HepG2 (cell line): Measurements from ENCODE around the gene RIPOR3. TPM values are rescaled to one million over a fixed set of nuclear protein-coding genes. Genes with fewer than 3 reads are reported as not detected.

Experiments used
- ARID3A ChIP-seq: IDR thresholded peaks from 2 replicates; pipeline ENCODE4 v1.6.1; 2012; ENCODE audit warnings: low read depth, low read length, improper control_type of control experiment
- ARID4A ChIP-seq: sonication (generic); formaldehyde crosslinking; IDR thresholded peaks from 2 replicates; pipeline ENCODE4 v1.5.0; 2020; ENCODE audit warnings: mild to moderate bottlenecking, missing genetic modification reagents, borderline replicate concordance
- GPBP1L1 ChIP-seq: sonication (generic); formaldehyde crosslinking; IDR thresholded peaks from 2 replicates; pipeline ENCODE4 v1.5.0; 2020; ENCODE audit warnings: mild to moderate bottlenecking, missing genetic modification reagents
- NR2F6 ChIP-seq, 2 experiments: IDR thresholded peaks; 2 replicates each; pipeline ENCODE4 v1.6.1; 2016; ENCODE audit warnings: antibody characterized with exemption in 1 of 2, mild to moderate bottlenecking in 1 of 2
- POLR2G ChIP-seq: fragments of 200-400 bp; formaldehyde crosslinking; IDR thresholded peaks from 2 replicates; pipeline ENCODE4 v1.6.1; 2018; ENCODE audit warnings: mild to moderate bottlenecking, low read depth, low read length, moderate library complexity
- PRDM10 ChIP-seq: sonication (generic); formaldehyde crosslinking; IDR thresholded peaks from 2 replicates; pipeline ENCODE4 v1.4.0; 2020; ENCODE audit warnings: low read depth, missing genetic modification reagents
- ZBTB3 ChIP-seq: sonication (generic); formaldehyde crosslinking; IDR thresholded peaks from 2 replicates; pipeline ENCODE4 v1.4.0; 2020; ENCODE audit warnings: low read depth, mild to moderate bottlenecking, moderate library complexity, missing genetic modification reagents, borderline replicate concordance
- ZFP90 ChIP-seq: sonication (generic); formaldehyde crosslinking; IDR thresholded peaks from 2 replicates; pipeline ENCODE4 v1.8.0; 2022; ENCODE audit warnings: missing genetic modification reagents, mild to moderate bottlenecking, inconsistent platforms, borderline replicate concordance
- ZFY ChIP-seq: sonication (generic); formaldehyde crosslinking; IDR thresholded peaks from 2 replicates; pipeline ENCODE4 v1.4.0; 2020; ENCODE audit warnings: missing genetic modification reagents
- ZMYM4 ChIP-seq: sonication (generic); formaldehyde crosslinking; IDR thresholded peaks from 2 replicates; pipeline ENCODE4 v1.8.1; 2023; ENCODE audit warnings: mild to moderate bottlenecking, missing genetic modification reagents
- ZNF709 ChIP-seq: sonication (generic); formaldehyde crosslinking; IDR thresholded peaks from 2 replicates; pipeline ENCODE4 v1.5.0; 2020; ENCODE audit warnings: mild to moderate bottlenecking, missing genetic modification reagents
- ZSCAN31 ChIP-seq: sonication (generic); formaldehyde crosslinking; IDR thresholded peaks from 2 replicates; pipeline ENCODE4 v1.5.0; 2020; ENCODE audit warnings: low read depth, mild to moderate bottlenecking, missing genetic modification reagents
- polyA plus RNA-seq, 8 experiments: library from polyadenylated mRNA; depleted of rRNA in 3 of 8; stranded (reverse) in 7 of 8; unstranded in 1 of 8; fragments of >200 nt; fragmentation: Illumina TruSeq in 4 of 8; extraction: Trizol in 4 of 8; gene quantifications; 2 replicates each; pipeline versions ENCODE4 v1.2.1 to v1.2.3, GENCODE V29; 2011 to 2016; ENCODE audit warnings: low read depth in 4 of 8, missing spikeins in 1 of 8, mixed read lengths in 1 of 8; ENCODE audit not compliant: insufficient read depth in 1 of 8
- total RNA-seq, 5 experiments: library from RNA; depleted of rRNA; stranded (reverse); fragments of >200 nt; fragmentation: Illumina TruSeq; extraction: Trizol; gene quantifications; 2 replicates each; pipeline ENCODE4 v1.2.3, GENCODE V29; 2016; ENCODE audit warnings: low read depth in 1 of 5

RIPOR3 gene
- total and polyA plus RNA-seq, 2 of the 13 experiments (the other 11 are each of a cell fraction or from before 2014, with no cell fraction given), result 0.18 TPM; not detected in 1

- TF ChIP-seq ZBTB3 (peak; percentile 60; the same call in 1 of the 2 replicates), ZSCAN31 (CRISPR knock-in tag) (no peak; the same call in 1 of the 2 replicates), ARID4A (CRISPR knock-in tag) (peak; percentile 72; the same call in 1 of the 2 replicates), ZFP90 (CRISPR knock-in tag) (peak; percentile 67; the same call in 1 of the 2 replicates), PRDM10 (CRISPR knock-in tag) (peak; percentile 44; the same call in 1 of the 2 replicates), ARID3A (no peak), ZMYM4 (peak; percentile 84), ZNF709 (CRISPR knock-in tag) (peak; percentile 73; the same call in 1 of the 2 replicates), ZFY (CRISPR knock-in tag) (peak; percentile 49), NR2F6 (IDR thresholded peaks at IDR 0.05) (peak; percentile 94), NR2F6 (CRISPR knock-in tag; IDR thresholded peaks at IDR 0.05) (peak; percentile 98), POLR2G (no peak), GPBP1L1 (CRISPR knock-in tag) (no peak)
These were observed 11.0 kb downstream of the RIPOR3 start (continued) for GRCh38 chr20:50680105-50680960.
